HCT116 (cell line): ENCODE measurements around the gene ELF2. TPM values are rescaled to one million over a fixed set of nuclear protein-coding genes. Genes with fewer than 3 reads are reported as not detected.

Experiments
- ATAC-seq: fragments of 200-7000 bp; cut with Tn5 transposase; 2 replicates; pipeline ENCODE4 v1.9.1; 2020; ENCODE audit warnings: mild to moderate bottlenecking, moderate library complexity
- BruUV-seq: library from RNA; stranded (reverse); fragments of 400-500 nt; replicated peaks from 2 replicates; lab custom pipeline; 2021; lab: Mats Ljungman, UMichigan
- CTCF ChIA-PET: fragments of 300-600 bp; sonication (Branson Sonifier 250); formaldehyde crosslinking; loops from one replicate; lab custom pipeline; 2021; ENCODE audit warnings: antibody characterized with exemption; lab: Charles Lee
- POLR2A ChIA-PET: fragments of 300-600, 350-600 bp; sonication (Branson Sonifier 250); formaldehyde crosslinking; loops from one replicate; lab custom pipeline; 2021; ENCODE audit warnings: antibody characterized with exemption; lab: Charles Lee
- RAD21 ChIA-PET, 2 experiments: fragments of 300-600 bp; sonication (Branson Sonifier 250); formaldehyde crosslinking; loops; one replicate each; lab custom pipeline; 2023; ENCODE audit warnings: low total read pairs in 2 of 2; ENCODE audit not compliant: uncharacterized antibody in 2 of 2, unreplicated experiment in 2 of 2, low non-redundant PET in 1 of 2; lab: Charles Lee
- DNase-seq: peaks from one replicate; pipeline ENCODE4 v3.0.0-alpha.2; 2010; ENCODE audit warnings: low read depth, low spot score
- H2AFZ ChIP-seq: fragments of 200-600 bp; shearing (Covaris generic), sonication (generic); 2 replicates; pipeline ENCODE4 v1.6.1; 2017; ENCODE audit warnings: low read depth, mixed run types, mixed read lengths, antibody characterized with exemption, low read length; ENCODE audit not compliant: poor library complexity, severe bottlenecking
- H3K27ac ChIP-seq: 2 replicates; pipeline ENCODE4 v1.5.1; 2012; ENCODE audit warnings: low read depth, low read length
- H3K27me3 ChIP-seq: fragments of 200-600 bp; sonication (generic); 2 replicates; pipeline ENCODE4 v1.6.1; 2016; ENCODE audit warnings: mixed run types, low read length, mixed read lengths; ENCODE audit not compliant: insufficient read depth
- H3K36me3 ChIP-seq, 2 experiments: fragments of 200-500 bp in 1 of 2; fragments of 200-600 bp in 1 of 2; sonication (Bioruptor generic) in 1 of 2; sonication (generic) in 1 of 2; 2 replicates each; pipeline versions ENCODE4 v1.5.1 to v1.6.1; 2014 to 2016; ENCODE audit warnings: low read length in 2 of 2, inconsistent platforms in 1 of 2, mixed read lengths in 1 of 2, mixed run types in 1 of 2; ENCODE audit not compliant: insufficient read depth in 2 of 2, control insufficient read depth in 1 of 2
- H3K4me1 ChIP-seq, 2 experiments: fragments of 200-600 bp in 1 of 2; sonication (generic) in 1 of 2; 2 replicates each; pipeline versions ENCODE4 v1.5.1 to v1.6.1; 2012 to 2017; ENCODE audit warnings: low read length in 2 of 2, inconsistent platforms in 1 of 2, mild to moderate bottlenecking in 1 of 2, mixed read lengths in 1 of 2, mixed run types in 1 of 2, moderate library complexity in 1 of 2; ENCODE audit not compliant: insufficient read depth in 2 of 2, control insufficient read depth in 1 of 2
- H3K4me2 ChIP-seq: fragments of 200-600 bp; sonication (generic); 2 replicates; pipeline ENCODE4 v1.6.1; 2017; ENCODE audit warnings: mixed run types, low read length, mixed read lengths
- H3K4me3 ChIP-seq, 2 experiments: fragments of 200-600 bp in 1 of 2; sonication (generic) in 1 of 2; replicated peaks in 1 of 2; 2 replicates each; pipeline ENCODE4 v1.5.1; 2011 to 2016; ENCODE audit warnings: low read length in 2 of 2, control low read depth in 1 of 2, low read depth in 1 of 2, mild to moderate bottlenecking in 1 of 2, mixed read lengths in 1 of 2, mixed run types in 1 of 2
- H3K79me2 ChIP-seq: fragments of 200-600 bp; sonication (generic); 2 replicates; pipeline ENCODE4 v1.6.1; 2017; ENCODE audit warnings: mild to moderate bottlenecking, mixed run types, low read length, moderate library complexity, mixed read lengths; ENCODE audit not compliant: insufficient read depth
- H3K9ac ChIP-seq: fragments of 200-600 bp; sonication (generic); 2 replicates; pipeline ENCODE4 v1.6.1; 2016; ENCODE audit warnings: low read length, mixed read lengths
- H3K9me2 ChIP-seq: fragments of 200-600 bp; sonication (generic), shearing (Covaris generic); 2 replicates; pipeline ENCODE4 v1.6.1; 2017; ENCODE audit warnings: mixed run types, mild to moderate bottlenecking, moderate library complexity; ENCODE audit not compliant: insufficient read depth
- H3K9me3 ChIP-seq, 2 experiments: fragments of 200-500 bp in 1 of 2; fragments of 200-600 bp in 1 of 2; sonication (Bioruptor generic) in 1 of 2; sonication (generic) in 1 of 2; 2 replicates each; pipeline ENCODE4 v1.6.1; 2014 to 2017; ENCODE audit warnings: low read length in 2 of 2, mixed read lengths in 2 of 2, inconsistent platforms in 1 of 2, low read depth in 1 of 2, mild to moderate bottlenecking in 1 of 2, mixed run types in 1 of 2, moderate library complexity in 1 of 2; ENCODE audit not compliant: control insufficient read depth in 1 of 2, insufficient read depth in 1 of 2
- H4K20me1 ChIP-seq: fragments of 200-600 bp; sonication (generic), shearing (Covaris generic); 2 replicates; pipeline ENCODE4 v1.6.1; 2017; ENCODE audit warnings: mixed run types, mild to moderate bottlenecking, moderate library complexity; ENCODE audit not compliant: insufficient read depth
- CBX3 ChIP-seq: IDR thresholded peaks from 2 replicates; pipeline ENCODE4 v1.6.1; 2012; ENCODE audit warnings: low read depth
- CTCF ChIP-seq, 3 experiments: fragments of 200-600 bp in 1 of 3; sonication (generic) in 1 of 3; IDR thresholded peaks in 2 of 3; conservative IDR thresholded peaks in 1 of 3; 2 replicates each; pipeline ENCODE4 v1.5.1; 2012 to 2017; ENCODE audit warnings: low read depth in 2 of 3, low read length in 2 of 3, antibody characterized with exemption in 1 of 3, borderline replicate concordance in 1 of 3, control low read depth in 1 of 3, mild to moderate bottlenecking in 1 of 3, mixed read lengths in 1 of 3, mixed run types in 1 of 3, moderate library complexity in 1 of 3; ENCODE audit not compliant: insufficient read depth in 1 of 3
- EZH2 ChIP-seq: fragments of 200-600 bp; sonication (generic); IDR thresholded peaks from 2 replicates; pipeline ENCODE4 v1.6.1; 2017; ENCODE audit warnings: antibody characterized with exemption, mixed run types
- JUND ChIP-seq: IDR thresholded peaks from 2 replicates; pipeline ENCODE4 v1.6.1; 2012
- SIN3A ChIP-seq: IDR thresholded peaks from 2 replicates; pipeline ENCODE4 v1.6.1; 2012; ENCODE audit warnings: low read depth
- SP1 ChIP-seq: IDR thresholded peaks from 2 replicates; pipeline ENCODE4 v1.6.1; 2012; ENCODE audit warnings: low read depth
- SRF ChIP-seq: IDR thresholded peaks from 2 replicates; pipeline ENCODE4 v1.6.1; 2012; ENCODE audit warnings: low read depth
- TCF7L2 ChIP-seq: IDR thresholded peaks from 2 replicates; pipeline ENCODE4 v1.7.0; 2011; ENCODE audit warnings: borderline replicate concordance, inconsistent platforms; ENCODE audit not compliant: insufficient read depth, insufficient read length; ENCODE audit errors: extremely low read depth
- ZNF274 ChIP-seq: fragments of 200-500 bp; sonication (Bioruptor generic); IDR thresholded peaks from 2 replicates; pipeline ENCODE4 v1.6.1; 2014; ENCODE audit warnings: mild to moderate bottlenecking, low read depth, low read length, inconsistent platforms
- intact Hi-C: fragments of 100-400 bp; cut with micrococcal nuclease; formaldehyde crosslinking; loops from 2 replicates; pipeline ENCODE4 v1.10.0; 2022
- total RNA-seq: library from RNA; stranded (reverse); gene quantifications from one replicate; pipeline ENCODE4 v1.2.1, GENCODE V29; 2021; ENCODE audit not compliant: unreplicated experiment

ELF2 gene
- total RNA-seq, 1 experiment from 2014 or later: 28.2 TPM

DNA sequence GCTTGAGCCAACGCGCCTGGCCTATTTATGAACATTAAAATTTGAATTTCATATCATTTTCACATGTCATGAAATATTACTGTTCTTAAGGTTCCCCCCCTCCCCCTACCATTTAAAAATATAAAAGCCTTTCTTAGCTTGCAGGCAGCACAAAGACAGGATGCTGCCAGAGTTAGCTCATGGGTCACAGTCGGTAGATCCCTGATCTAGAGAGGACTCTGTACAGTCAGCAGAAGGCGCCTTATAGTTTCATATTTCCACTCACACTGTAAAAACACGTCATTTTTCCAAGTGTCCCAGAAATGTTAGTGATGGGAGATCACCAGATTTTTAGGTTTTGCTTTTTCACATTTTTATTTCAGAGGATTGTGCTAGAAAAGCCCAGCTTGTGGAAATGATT lies 149.2 kb downstream of the ELF2 start:
- no peaks in the 10 kb centered on the region for H3K27me3 ChIP-seq
- DNase-seq (no peak), ATAC-seq (no peak)
- no TSS peak for BruUV-seq
- RAD21 ChIA-PET: no interaction called here
- no peaks in the 10 kb centered on the region for H3K9me2 ChIP-seq
- H3K9ac ChIP-seq: no peak overlapping the region
- peaks cover 0 to 3% of the 10 kb centered on the region in 2 experiments; a peak in 1 of 4 replicates for H3K36me3 ChIP-seq
- H2AFZ ChIP-seq: no peak overlapping the region
- peaks cover 97% of the 10 kb centered on the region for H3K79me2 ChIP-seq
- POLR2A ChIA-PET: no interaction called here
- H3K4me2 ChIP-seq: no peak overlapping the region
- TF ChIP-seq CBX3: no peak
- TF ChIP-seq EZH2: no peak
- no peak for TF ChIP-seq JUND
- TF ChIP-seq SRF: no peak
- TF ChIP-seq SIN3A: no peak
- no peak for TF ChIP-seq CTCF (IDR thresholded peaks at IDR 0.05 in 2 of 3, conservative IDR thresholded peaks at IDR 0.05 in 1 of 3; ENCODE audit: borderline replicate concordance in 1 of 3, insufficient read depth in 1 of 3, low read depth in 2 of 3, low read length in 2 of 3)
- no peak for TF ChIP-seq ZNF274
- no peak for TF ChIP-seq SP1
- TF ChIP-seq TCF7L2: no peak
- H4K20me1 ChIP-seq: peaks cover 17% of the 10 kb centered on the region; the same call in 1 of the 2 replicates
- H3K9me3 ChIP-seq: no peaks in the 10 kb centered on the region
- H3K27ac ChIP-seq: no peak overlapping the region
- CTCF ChIA-PET: interaction anchor here (1.0 kb wide), 1 partner anchor 579 kb away, joined by 4 read pairs; no protein-coding TSS in a partner anchor
- intact Hi-C loops: no loop called here
- no peak overlapping the region for H3K4me3 ChIP-seq
- peaks cover 0 to 4% of the 10 kb centered on the region in 2 experiments; a peak in 1 of 4 replicates for H3K4me1 ChIP-seq
